OCI-M2 (cell line): ENCODE data around the gene PJA1.

Experiments used
- DNase-seq: peaks from one replicate; lab custom pipeline; 2025; ENCODE audit not compliant: unreplicated experiment; lab: John Stamatoyannopoulos, UW

Gene PJA1

GRCh38 chrX:69116077-69116476 is 49.2 kb downstream of the PJA1 start:
- no peak for DNase-seq

GRCh38 chrX:69113723-69114122 is 51.5 kb downstream of the PJA1 start:
- DNase-seq, result no peak
